Ovary (tissue), 9 donors: ENCODE data around the gene MICAL2. TPM values are rescaled to one million over a fixed set of nuclear protein-coding genes. Genes with fewer than 3 reads are reported as not detected.

Source experiments
- DNase-seq, 5 donors: peaks; one replicate each; pipeline ENCODE4 v3.0.0-alpha.2; 2019 to 2020
- H3K27ac ChIP-seq, 2 donors: fragments of 200-600 bp; one replicate each; pipeline versions ENCODE4 v1.5.1 to v1.8.0; 2019 to 2022
- H3K27me3 ChIP-seq: fragments of 200-600 bp; one replicate; pipeline ENCODE4 v1.8.0; 2022
- H3K36me3 ChIP-seq: fragments of 200-600 bp; sonication (generic); one replicate; pipeline ENCODE4 v1.5.1; 2019
- H3K4me1 ChIP-seq: one replicate; pipeline ENCODE4 v1.8.1; 2013; ENCODE audit warnings: mild to moderate bottlenecking, moderate library complexity; ENCODE audit not compliant: insufficient read depth
- H3K4me3 ChIP-seq: fragments of 200-600 bp; sonication (generic); one replicate; pipeline ENCODE4 v1.5.1; 2017
- H3K9me3 ChIP-seq, 2 donors: fragments of 200-600 bp in 1 of 2; sonication (generic) in 1 of 2; one replicate each; pipeline versions ENCODE4 v1.5.1 to v1.8.1; 2013 to 2019; ENCODE audit warnings: mild to moderate bottlenecking in 1 of 2, moderate library complexity in 1 of 2
- EP300 ChIP-seq: sonication (generic); formaldehyde crosslinking; IDR thresholded peaks from one replicate; pipeline ENCODE4 v1.6.1; 2017; ENCODE audit warnings: antibody characterized with exemption
- POLR2A ChIP-seq: fragments of 450-650 bp; IDR thresholded peaks from one replicate; pipeline ENCODE4 v1.6.1; 2017; ENCODE audit warnings: antibody characterized with exemption, mild to moderate bottlenecking, moderate library complexity
- WGBS, 3 donors: extraction: QIAGEN DNeasy Blood & Tissue Kit in 1 of 3; methylation state at CpG; one replicate each; pipeline versions ENCODE4 v1.1.5 to v1.1.7; 2013 to 2017; 5-methylcytosine and 5-hydroxymethylcytosine counted together
- intact Hi-C, 4 donors: fragments of 100-400 bp; cut with DNase I; formaldehyde crosslinking; loops; one replicate each; pipeline versions ENCODE4 v1.11.0 to v1.15.1; 2022 to 2023
- polyA plus RNA-seq, 2 donors: library from polyadenylated mRNA; stranded (reverse); fragments of 200-250 nt in 1 of 2; fragments of 350-450 nt in 1 of 2; fragmentation: Illumina TruSeq in 1 of 2; extraction: RNeasy Lipid Tissue Mini Kit (QIAGEN cat#74804) in 1 of 2; gene quantifications; one replicate each; pipeline ENCODE4 v1.2.3, GENCODE V29; 2013 to 2014
- total RNA-seq, 7 donors: library from RNA; depleted of rRNA in 2 of 7; stranded (reverse); fragments of >200 nt in 2 of 7; fragmentation: NEBNext Ultra II Directional in 3 of 7; extraction: Animal tissue kit (Norgen Biotek cat#: 25700) in 3 of 7; gene quantifications; one replicate each; pipeline versions ENCODE4 v1.1.0 to v1.2.4, GENCODE V29; 2016 to 2023
- TF ChIP-seq, protein P1 (sequence below), 3 donors: fragments of 450-650 bp in 2 of 3; fragments of 200-600 bp in 1 of 3; IDR thresholded peaks; one replicate each; pipeline versions ENCODE4 v1.5.1 to v1.8.0; 2016 to 2022; ENCODE audit warnings: antibody characterized with exemption in 3 of 3, mild to moderate bottlenecking in 1 of 3
- donor health status: DM: no; HTN: no; CAD: no; lungs with moderate emphysema.
- donor health status: DM: no; HTN: no; CAD: no.
- donor health status: Bipolar disorder and iron deficiency.
- donor health status: DM: yes; HTN: yes; CAD: no.
- donor health status: DM: no; HTN: no; CAD: no.
- donor health status: DM: yes; HTN: yes; CAD: no.

Gene MICAL2
- total and polyA plus RNA-seq, 9 donors: 10.7 to 73.6 (median 32.5) TPM

DNA sequence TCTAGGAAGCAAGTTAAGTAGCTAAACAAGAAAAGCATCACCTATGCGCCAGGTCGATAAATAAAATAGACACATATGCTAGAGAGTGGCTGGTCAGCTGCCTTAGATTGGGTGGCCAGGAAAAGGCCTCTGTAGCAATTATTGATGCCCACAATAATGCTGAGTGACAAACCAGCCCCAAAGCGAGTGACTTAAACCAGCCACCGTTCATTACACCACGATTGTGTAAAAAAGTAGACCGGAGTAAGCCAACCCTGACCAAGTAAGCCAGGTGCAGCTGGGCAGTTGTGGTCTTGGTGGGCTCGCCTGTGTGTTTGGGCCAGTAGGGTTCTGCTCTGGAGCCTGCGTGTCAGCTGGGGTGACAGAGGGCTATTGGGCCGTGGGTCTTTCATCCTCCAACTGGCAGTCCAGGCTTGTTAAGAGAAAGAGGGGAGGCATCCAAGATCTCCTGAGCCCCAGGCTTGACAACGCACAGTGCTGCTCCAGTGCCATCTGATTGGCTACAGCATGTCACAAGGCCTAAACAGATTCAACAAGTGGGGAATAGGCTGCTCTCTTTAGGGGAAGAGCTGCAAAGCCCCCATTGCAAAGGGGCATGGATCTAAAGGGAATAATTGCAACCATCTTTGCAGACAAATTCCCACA is 166.6 kb downstream of the MICAL2 start:
- peak in 1 of 5 donors; percentile 6 for DNase-seq
- Histone ChIP-seq H3K9me3 (no peaks in the 10 kb centered on the region), H3K4me1 (no peaks in the 10 kb centered on the region), H3K4me3 (no peak overlapping the region), H3K27me3 (no peaks in the 10 kb centered on the region), H3K27ac (no peak overlapping the region), H3K36me3 (no peaks in the 10 kb centered on the region)
- intact Hi-C loops: loop anchor here in 2 of 4 donors (10.0 kb wide), 2 partner anchors 332 to 472 kb away; no protein-coding TSS in a partner anchor
- WGBS, 3 donors: 85 to 87% (median 86%) methylated on average over 10 of the region's 10 CpGs
- no peak for TF ChIP-seq POLR2A
- no peak for TF ChIP-seq EP300
- TF ChIP-seq, protein P1, sequence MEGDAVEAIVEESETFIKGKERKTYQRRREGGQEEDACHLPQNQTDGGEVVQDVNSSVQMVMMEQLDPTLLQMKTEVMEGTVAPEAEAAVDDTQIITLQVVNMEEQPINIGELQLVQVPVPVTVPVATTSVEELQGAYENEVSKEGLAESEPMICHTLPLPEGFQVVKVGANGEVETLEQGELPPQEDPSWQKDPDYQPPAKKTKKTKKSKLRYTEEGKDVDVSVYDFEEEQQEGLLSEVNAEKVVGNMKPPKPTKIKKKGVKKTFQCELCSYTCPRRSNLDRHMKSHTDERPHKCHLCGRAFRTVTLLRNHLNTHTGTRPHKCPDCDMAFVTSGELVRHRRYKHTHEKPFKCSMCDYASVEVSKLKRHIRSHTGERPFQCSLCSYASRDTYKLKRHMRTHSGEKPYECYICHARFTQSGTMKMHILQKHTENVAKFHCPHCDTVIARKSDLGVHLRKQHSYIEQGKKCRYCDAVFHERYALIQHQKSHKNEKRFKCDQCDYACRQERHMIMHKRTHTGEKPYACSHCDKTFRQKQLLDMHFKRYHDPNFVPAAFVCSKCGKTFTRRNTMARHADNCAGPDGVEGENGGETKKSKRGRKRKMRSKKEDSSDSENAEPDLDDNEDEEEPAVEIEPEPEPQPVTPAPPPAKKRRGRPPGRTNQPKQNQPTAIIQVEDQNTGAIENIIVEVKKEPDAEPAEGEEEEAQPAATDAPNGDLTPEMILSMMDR (IDR thresholded peaks at IDR 0.05): no peak

DNA sequence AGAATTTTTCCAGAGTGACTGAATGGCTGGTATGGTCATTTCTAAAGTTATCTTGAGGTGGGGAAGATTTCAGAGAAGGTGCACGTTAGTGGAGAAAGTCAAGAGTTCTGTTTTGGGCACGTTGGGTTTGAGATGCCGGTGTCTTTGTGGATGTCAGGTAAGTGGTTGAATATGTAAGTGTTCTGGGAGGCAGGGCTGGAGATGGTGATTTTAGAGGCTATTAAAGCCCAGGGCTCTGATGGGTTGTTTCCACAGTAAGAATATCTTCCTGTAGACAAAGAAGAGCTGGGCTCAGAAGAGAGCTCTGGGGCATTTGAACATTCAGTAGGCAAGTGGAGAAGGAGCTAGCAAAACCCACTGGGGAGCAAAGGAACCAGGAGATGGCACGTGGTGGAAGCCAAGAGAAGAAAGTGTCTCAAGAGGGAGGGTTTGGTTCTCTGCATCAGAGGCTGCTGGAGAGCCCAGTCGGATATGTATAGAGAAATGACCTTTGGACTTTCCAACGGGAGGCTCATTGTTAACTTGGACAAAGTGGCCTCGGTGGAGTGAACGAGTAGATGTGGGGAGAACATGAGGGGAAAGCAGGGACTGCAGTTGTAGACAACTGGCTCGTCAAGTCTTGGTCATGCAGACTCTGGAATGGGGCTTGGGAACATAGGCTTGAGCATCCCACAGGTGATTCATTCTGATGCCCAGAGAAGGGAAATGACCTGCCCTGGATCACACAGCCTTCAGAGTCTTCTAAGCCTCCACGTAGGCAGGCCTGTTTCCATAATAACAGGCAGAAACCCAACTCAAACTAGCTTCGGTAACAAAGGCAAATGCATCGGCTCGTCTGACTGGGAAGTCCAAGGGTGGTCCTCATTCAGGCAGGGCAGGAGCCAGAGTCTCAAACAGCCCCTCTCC is 168.6 kb downstream of the MICAL2 start:
- Histone ChIP-seq H3K9me3 (no peaks in the 10 kb centered on the region), H3K27me3 (no peaks in the 10 kb centered on the region), H3K4me1 (no peaks in the 10 kb centered on the region), H3K4me3 (no peak overlapping the region), H3K36me3 (no peaks in the 10 kb centered on the region), H3K27ac (no peak overlapping the region)
- 84 to 91% (median 87%) methylated on average over 13 of the region's 13 CpGs for WGBS, 3 donors
- no peak for DNase-seq
- TF ChIP-seq, protein P1 (IDR thresholded peaks at IDR 0.05): no peak
- TF ChIP-seq POLR2A: no peak
- no peak for TF ChIP-seq EP300
- intact Hi-C loops: loop anchor here in 2 of 4 donors (10.0 kb wide), 2 partner anchors 334 to 474 kb away; no protein-coding TSS in a partner anchor

DNA sequence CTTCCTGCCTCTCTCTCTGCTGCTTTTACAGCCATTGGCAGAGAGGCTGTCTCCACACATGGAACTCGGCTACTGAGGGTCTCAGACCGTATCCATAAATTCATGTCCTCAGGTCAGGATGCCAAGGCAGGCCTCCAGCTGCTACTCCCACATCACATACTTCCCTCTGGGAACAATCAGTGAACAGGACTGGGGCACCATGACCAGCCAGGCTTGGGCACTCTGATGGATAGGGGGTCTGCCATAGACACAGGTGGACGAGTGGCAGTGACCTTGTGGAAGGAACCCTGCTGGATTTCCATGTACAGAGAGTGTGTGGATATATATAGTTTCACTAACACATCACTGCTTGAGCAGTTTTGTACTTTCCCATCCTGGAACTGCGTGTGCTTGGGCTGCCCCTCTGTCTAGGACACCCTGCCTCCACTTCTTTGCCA is 169.3 kb downstream of the MICAL2 start:
- Histone ChIP-seq H3K27ac (no peak overlapping the region), H3K4me3 (no peak overlapping the region), H3K27me3 (no peaks in the 10 kb centered on the region), H3K9me3 (no peaks in the 10 kb centered on the region), H3K36me3 (no peaks in the 10 kb centered on the region), H3K4me1 (peaks cover 2% of the 10 kb centered on the region)
- TF ChIP-seq POLR2A (no peak), EP300 (no peak)
- TF ChIP-seq, protein P1 (IDR thresholded peaks at IDR 0.05): no peak
- 56 to 64% (median 61%) methylated on average over 4 of the region's 4 CpGs for WGBS, 3 donors
- DNase-seq: no peak
- intact Hi-C loops: loop anchor here (2.0 to 10.0 kb wide), 6 partner anchors 231 to 475 kb away; no protein-coding TSS in a partner anchor

DNA sequence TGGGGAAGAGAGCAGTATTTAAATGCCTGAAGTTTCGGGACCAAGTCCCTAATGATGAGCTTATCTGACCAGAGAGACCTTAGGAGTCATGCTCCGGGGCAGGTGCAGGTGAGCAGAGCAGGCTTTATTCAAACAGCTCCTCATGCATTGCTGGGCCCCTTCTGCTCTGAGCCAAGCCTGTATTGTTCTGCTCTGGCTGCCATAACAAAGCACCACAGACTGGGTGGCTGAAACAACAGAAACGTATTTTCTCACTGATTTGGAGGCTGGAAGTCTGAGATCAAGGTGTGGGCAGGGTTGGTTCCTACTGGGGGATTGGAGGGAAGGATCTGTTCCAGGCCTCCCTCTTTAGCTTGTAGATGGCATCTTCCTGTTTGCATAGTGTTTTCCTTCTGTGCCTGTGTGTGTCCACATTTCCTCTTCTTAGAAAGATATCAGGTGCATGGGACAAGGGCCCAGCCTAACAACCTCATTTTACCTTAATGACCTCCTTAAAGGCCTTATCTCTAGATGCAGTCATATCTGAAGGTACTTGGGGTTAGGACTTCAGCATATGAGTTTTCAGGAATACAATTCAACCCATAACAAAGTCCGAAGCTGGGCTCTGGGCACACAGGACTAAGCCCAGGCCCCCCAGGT is 169.9 kb downstream of the MICAL2 start:
- Histone ChIP-seq H3K36me3 (no peaks in the 10 kb centered on the region), H3K27me3 (no peaks in the 10 kb centered on the region), H3K4me1 (peaks cover 2% of the 10 kb centered on the region), H3K9me3 (no peaks in the 10 kb centered on the region), H3K27ac (no peak overlapping the region), H3K4me3 (no peak overlapping the region)
- DNase-seq: no peak
- WGBS, 3 donors: 90 to 93% (median 93%) methylated on average over 4 of the region's 4 CpGs
- intact Hi-C loops: loop anchor here (2.0 to 10.0 kb wide), 5 partner anchors 232 to 476 kb away; no protein-coding TSS in a partner anchor
- TF ChIP-seq, protein P1 (IDR thresholded peaks at IDR 0.05): no peak
- TF ChIP-seq EP300: no peak
